Amygdala (tissue), 56 donors: ENCODE results near the gene ABCC1.
"Not testable (repeated sequence)": the region's sequence is repeated elsewhere in the genome, so short reads cannot be mapped to it uniquely, and the experiment has no call there.

Source experiments
- DNase-seq, 56 donors: peaks; one replicate each; lab custom pipeline; 2025; lab: John Stamatoyannopoulos, UW

ABCC1 gene

GRCh38 chr16:15942931-15943690 is 6.3 kb upstream of the ABCC1 start:
- DNase-seq, result no peak

GRCh38 chr16:15946257-15947044 is 3.0 kb upstream of the ABCC1 start:
- DNase-seq, result no peak

GRCh38 chr16:15947983-15948509 is 1.4 kb upstream of the ABCC1 start:
- no peak for DNase-seq

- DNase-seq, result peak in 1 of 56 donors; percentile 5
Measured at GRCh38 chr16:15948532-15949209, 745 bp upstream of the ABCC1 start.

- DNase-seq, result peak in 4 of 56 donors; percentile 0 to 13 (median 4)
Measured at GRCh38 chr16:15950161-15950854, 892 bp downstream of the ABCC1 start.

- DNase-seq, result no peak
Measured at GRCh38 chr16:15950869-15951268, 1.5 kb downstream of the ABCC1 start.

- DNase-seq, result no peak
Measured at GRCh38 chr16:15951852-15952251, 2.4 kb downstream of the ABCC1 start.

- DNase-seq, result no peak
Measured at GRCh38 chr16:15952265-15952711, 2.9 kb downstream of the ABCC1 start.

- no peak for DNase-seq
Measured at GRCh38 chr16:15953477-15953876, 4.1 kb downstream of the ABCC1 start.

- no peak for DNase-seq
Measured at GRCh38 chr16:15953929-15954813, 4.8 kb downstream of the ABCC1 start.

- no peak for DNase-seq
Measured at GRCh38 chr16:15954814-15955151, 5.4 kb downstream of the ABCC1 start.

- no peak for DNase-seq
Measured at GRCh38 chr16:15955425-15955824, 6.0 kb downstream of the ABCC1 start.

GRCh38 chr16:15956106-15956505 is 6.7 kb downstream of the ABCC1 start:
- DNase-seq, result not testable (repeated sequence)

- DNase-seq, result no peak
Measured at GRCh38 chr16:15958703-15959348, 9.4 kb downstream of the ABCC1 start.

- DNase-seq, result no peak
Measured at GRCh38 chr16:15960124-15960971, 10.9 kb downstream of the ABCC1 start.

- DNase-seq, result no peak
Measured at GRCh38 chr16:15961060-15961511, 11.7 kb downstream of the ABCC1 start.

GRCh38 chr16:15961571-15962090 is 12.2 kb downstream of the ABCC1 start:
- DNase-seq, result no peak
